GM12891 (cell line): ENCODE results near the gene GAD2.
A peak's percentile ranks its signal among the peaks of the same experiment; 100 is the strongest.

Experiments
- DNase-seq: peaks from one replicate; pipeline ENCODE4 v3.0.0; 2011; ENCODE audit warnings: low spot score; ENCODE audit not compliant: insufficient read length
- FAIRE-seq: peaks from 2 replicates; lab custom pipeline; 2011; peaks lifted over from hg19 to GRCh38; lab: Jason Lieb, UNC
- PAX5 ChIP-seq: IDR thresholded peaks from 2 replicates; pipeline ENCODE4 v1.6.1; 2011; ENCODE audit warnings: low read length, moderate library complexity, mild to moderate bottlenecking; ENCODE audit not compliant: insufficient read depth, severe bottlenecking
- POLR2A ChIP-seq: IDR thresholded peaks from 2 replicates; pipeline ENCODE4 v1.6.1; 2011; ENCODE audit warnings: low read depth, low read length, control low read depth
- POLR2AphosphoS5 ChIP-seq: IDR thresholded peaks from 2 replicates; pipeline ENCODE4 v1.6.1; 2011; ENCODE audit warnings: low read depth, low read length, control low read depth
- POU2F2 ChIP-seq: IDR thresholded peaks from 2 replicates; pipeline ENCODE4 v1.6.1; 2011; ENCODE audit warnings: low read depth, mild to moderate bottlenecking, control low read depth, low read length, moderate library complexity
- SPI1 ChIP-seq: IDR thresholded peaks from 2 replicates; pipeline ENCODE4 v1.6.1; 2011; ENCODE audit warnings: low read depth, low read length, control low read depth
- TAF1 ChIP-seq: IDR thresholded peaks from 2 replicates; pipeline ENCODE4 v1.6.1; 2011; ENCODE audit warnings: low read depth, low read length, control low read depth

Gene GAD2

GRCh38 chr10:26249681-26250080 lies 33.1 kb downstream of the GAD2 start:
- TF ChIP-seq PAX5 (no peak), TAF1 (no peak), POLR2AphosphoS5 (no peak), POU2F2 (no peak), POLR2A (no peak), SPI1 (no peak)
- DNase-seq: no peak
- no peak for FAIRE-seq

DNA sequence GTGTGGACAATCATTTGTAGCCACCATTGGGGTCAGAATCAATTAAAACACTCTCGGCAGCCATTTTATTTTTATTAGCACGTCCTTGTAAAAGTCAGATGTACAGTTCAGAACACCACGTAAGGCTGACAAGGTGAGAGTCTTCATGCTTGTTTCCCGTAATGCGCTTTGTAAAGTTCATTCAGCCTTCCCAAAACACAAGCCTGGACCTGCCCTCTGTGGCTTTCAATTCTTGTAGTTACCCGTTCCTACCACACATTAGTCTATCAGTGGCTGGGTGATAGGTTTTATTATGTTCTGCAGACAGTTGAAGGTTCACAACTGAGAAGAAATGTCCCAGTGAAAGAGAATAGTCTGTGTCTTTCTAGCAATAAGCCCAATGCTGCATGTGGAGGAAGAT lies 35.4 kb downstream of the GAD2 start:
- DNase-seq: no peak
- no peak for FAIRE-seq
- no peak for TF ChIP-seq SPI1
- no peak for TF ChIP-seq PAX5
- TF ChIP-seq POLR2AphosphoS5: no peak
- no peak for TF ChIP-seq POLR2A
- TF ChIP-seq POU2F2: no peak
- TF ChIP-seq TAF1: no peak

DNA sequence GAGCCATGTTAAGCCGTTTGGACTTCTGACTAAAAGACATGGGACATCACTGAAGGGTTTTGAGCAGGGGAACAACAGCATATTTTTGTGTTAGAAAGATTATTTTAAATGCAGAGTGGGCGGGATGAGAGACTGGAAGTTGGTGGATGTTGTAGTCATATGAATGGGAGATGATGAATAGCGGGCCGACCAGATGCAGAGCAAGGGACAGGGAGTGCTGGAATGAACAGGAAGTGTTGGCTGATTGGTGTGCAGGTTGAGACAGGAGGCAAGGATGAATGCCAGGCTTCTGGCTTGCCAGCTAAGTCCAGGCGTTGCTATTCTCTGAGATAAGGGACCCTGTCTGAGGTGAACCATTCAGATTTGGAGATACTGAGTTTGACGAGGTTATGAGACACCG lies 38.0 kb downstream of the GAD2 start:
- TF ChIP-seq POU2F2 (no peak), PAX5 (no peak), POLR2AphosphoS5 (no peak), TAF1 (no peak), SPI1 (no peak), POLR2A (no peak)
- DNase-seq (no peak), FAIRE-seq (no peak)

DNA sequence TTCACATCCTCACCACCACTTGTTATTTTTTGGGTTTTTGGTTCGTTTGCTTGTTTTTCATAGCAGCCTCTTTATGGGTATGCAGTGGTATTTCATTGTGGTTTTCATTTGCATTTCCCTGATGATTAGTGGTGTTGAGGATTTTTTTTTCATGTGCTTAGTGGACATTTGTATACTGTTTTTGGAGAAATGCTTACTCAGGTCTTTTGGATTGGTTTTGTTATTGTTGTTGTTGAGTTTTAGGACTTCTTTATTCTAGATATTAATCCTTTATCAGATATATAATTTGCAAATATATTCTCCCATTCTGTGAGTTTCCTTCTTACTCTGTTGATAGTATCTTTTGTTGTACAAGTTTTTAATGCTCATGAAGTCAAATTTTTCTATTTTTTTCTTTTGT lies 42.8 kb downstream of the GAD2 start:
- TF ChIP-seq POU2F2 (no peak), SPI1 (no peak), POLR2A (no peak), TAF1 (no peak), POLR2AphosphoS5 (no peak), PAX5 (no peak)
- no peak for FAIRE-seq
- DNase-seq: no peak

DNA sequence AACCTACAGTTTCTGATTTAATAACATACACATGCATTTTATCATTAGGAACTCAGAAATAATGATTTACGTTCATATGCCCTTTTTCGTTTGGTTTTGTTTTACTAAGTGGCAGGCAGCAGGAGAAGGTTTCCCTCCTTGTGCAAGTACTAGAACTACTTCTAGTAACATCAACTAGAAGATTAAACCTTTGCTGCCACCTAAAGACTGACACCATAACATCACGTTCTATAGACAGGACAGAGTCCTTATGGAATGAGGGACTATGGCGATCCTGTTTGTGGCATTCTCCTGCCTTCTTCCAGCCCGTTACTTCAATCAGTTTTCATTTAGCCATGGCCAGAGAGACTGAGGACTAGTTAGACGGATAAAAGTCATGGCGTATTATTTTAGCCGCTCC lies 53.2 kb downstream of the GAD2 start:
- TF ChIP-seq PAX5: no peak
- TF ChIP-seq TAF1: no peak
- no peak for TF ChIP-seq SPI1
- FAIRE-seq (peak; percentile 60), DNase-seq (peak; percentile 7)

GRCh38 chr10:26274391-26274790 lies 57.8 kb downstream of the GAD2 start:
- FAIRE-seq: no peak
- DNase-seq: no peak
- no peak for TF ChIP-seq POLR2A
- TF ChIP-seq SPI1: no peak
- TF ChIP-seq TAF1: no peak
- no peak for TF ChIP-seq POU2F2
- no peak for TF ChIP-seq POLR2AphosphoS5
- TF ChIP-seq PAX5: no peak

GRCh38 chr10:26278295-26278694 lies 61.7 kb downstream of the GAD2 start:
- FAIRE-seq: no peak

DNA sequence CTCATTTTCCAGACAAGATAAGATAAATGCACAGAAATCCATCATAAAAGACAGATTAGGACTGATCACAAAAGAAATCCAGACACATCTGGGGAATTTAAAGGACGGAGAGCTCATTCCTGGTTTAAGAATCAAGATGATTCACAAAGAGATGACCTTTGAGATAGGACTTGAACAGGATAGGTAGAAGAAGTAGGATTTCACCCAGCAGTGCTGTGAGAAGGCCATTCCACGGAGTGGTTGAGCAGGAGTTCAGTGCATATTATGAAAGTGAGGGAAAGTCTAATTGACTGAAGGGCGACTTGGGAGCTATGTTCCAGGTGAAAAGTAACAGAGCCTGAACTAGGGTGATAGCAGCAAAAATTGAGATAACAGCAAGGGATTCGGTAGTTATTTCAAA lies 73.7 kb downstream of the GAD2 start:
- FAIRE-seq (no peak), DNase-seq (no peak)
- TF ChIP-seq POU2F2: no peak
- no peak for TF ChIP-seq PAX5
- TF ChIP-seq POLR2AphosphoS5: no peak
- TF ChIP-seq POLR2A: no peak
- TF ChIP-seq TAF1: no peak
- no peak for TF ChIP-seq SPI1

More at GRCh38 chr10:26278295-26278694, 61.7 kb downstream of the GAD2 start:
- TF ChIP-seq POLR2A: no peak
- no peak for TF ChIP-seq TAF1
- TF ChIP-seq POU2F2: no peak
- TF ChIP-seq POLR2AphosphoS5: no peak
- DNase-seq: no peak

- FAIRE-seq (no peak), DNase-seq (no peak)
- TF ChIP-seq POLR2A: no peak
- TF ChIP-seq PAX5: no peak
- TF ChIP-seq SPI1: no peak
- TF ChIP-seq TAF1: no peak
- no peak for TF ChIP-seq POU2F2
- no peak for TF ChIP-seq POLR2AphosphoS5
Measured at GRCh38 chr10:26291721-26292480, 75.3 kb downstream of the GAD2 start.

- FAIRE-seq (no peak), DNase-seq (no peak)
- TF ChIP-seq SPI1: no peak
- no peak for TF ChIP-seq TAF1
- TF ChIP-seq PAX5: no peak
- no peak for TF ChIP-seq POLR2A
Measured at GRCh38 chr10:26296360-26296759, 79.8 kb downstream of the GAD2 start.

DNA sequence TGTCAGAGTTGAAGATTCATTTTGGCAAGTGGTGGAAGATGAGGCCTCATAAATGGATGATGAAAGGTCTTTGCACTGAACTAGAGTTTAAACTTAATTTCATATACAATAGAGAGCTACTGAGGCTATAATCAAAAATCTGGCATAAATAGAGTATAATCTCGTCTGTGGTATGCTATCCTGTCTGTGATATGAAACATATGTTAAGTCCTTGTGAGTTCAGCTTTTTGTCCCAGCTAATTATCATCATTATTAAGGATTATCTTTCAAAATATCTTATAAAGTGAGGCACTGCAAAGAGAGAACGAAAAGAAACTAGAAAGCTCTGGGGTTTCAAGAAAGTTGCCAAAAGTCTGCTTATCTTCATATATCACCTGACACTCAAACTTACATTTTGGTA lies 83.4 kb downstream of the GAD2 start:
- no peak for DNase-seq
- FAIRE-seq: no peak
- TF ChIP-seq POLR2A (no peak), POU2F2 (no peak), SPI1 (no peak), POLR2AphosphoS5 (no peak), PAX5 (no peak), TAF1 (no peak)
